SK-N-MC (cell line): ENCODE data around the gene F11R.

Source experiments
- DNase-seq: peaks from one replicate; pipeline ENCODE4 v3.0.0-alpha.2; 2011; ENCODE audit warnings: low read depth, low spot score
- H3K27ac ChIP-seq: fragments of 200-600 bp; sonication (generic); 2 replicates; pipeline ENCODE4 v1.5.1; 2016; ENCODE audit warnings: mixed run types
- H3K36me3 ChIP-seq: fragments of 200-600 bp; sonication (generic); 2 replicates; pipeline ENCODE4 v1.6.1; 2017; ENCODE audit warnings: antibody characterized with exemption, low read length, mixed read lengths; ENCODE audit not compliant: insufficient read depth
- H3K4me3 ChIP-seq: fragments of 200-600 bp; sonication (generic); 2 replicates; pipeline ENCODE4 v1.5.1; 2016
- H3K9ac ChIP-seq: fragments of 200-600 bp; sonication (generic); 2 replicates; pipeline ENCODE4 v1.8.0; 2017; ENCODE audit warnings: mixed run types, mixed read lengths; ENCODE audit not compliant: insufficient read length
- H3K9me3 ChIP-seq: fragments of 200-600 bp; sonication (generic); 2 replicates; pipeline ENCODE4 v1.6.1; 2017; ENCODE audit warnings: low read depth, mild to moderate bottlenecking, antibody characterized with exemption, low read length, moderate library complexity, mixed read lengths
- EZH2 ChIP-seq: fragments of 200-600 bp; sonication (generic); IDR thresholded peaks from one replicate; pipeline ENCODE4 v1.6.1; 2017; ENCODE audit warnings: antibody characterized with exemption
- FOXP2 ChIP-seq: optimal IDR thresholded peaks from 2 replicates; pipeline ENCODE3; 2011; ENCODE audit warnings: mild to moderate bottlenecking, moderate library complexity; ENCODE audit not compliant: insufficient read depth; ENCODE audit errors: extremely low read length, control extremely low read depth
- POLR2AphosphoS5 ChIP-seq: IDR thresholded peaks from 2 replicates; pipeline ENCODE4 v1.6.1; 2012; ENCODE audit warnings: mild to moderate bottlenecking, low read depth, low read length, borderline replicate concordance

Gene F11R

DNA sequence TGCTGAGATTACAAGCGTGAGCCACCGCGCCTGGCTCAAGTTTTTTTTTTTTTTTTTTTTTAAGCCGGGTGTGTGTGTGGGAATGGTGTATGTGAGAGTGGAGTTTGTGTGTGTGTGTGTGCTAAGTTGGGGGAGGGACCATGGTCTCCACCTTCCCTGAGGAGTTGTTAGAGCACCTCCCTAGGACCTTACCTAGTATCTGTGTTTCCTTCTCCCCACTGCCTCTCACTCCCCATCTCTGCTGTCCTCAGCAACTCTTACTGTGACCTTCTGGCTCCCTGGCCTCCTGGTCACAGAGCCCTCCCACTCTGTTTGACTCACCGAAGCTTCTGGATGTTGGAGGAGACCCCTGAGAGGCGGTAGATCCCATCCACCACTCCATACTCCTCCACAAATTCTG, 38.3 kb upstream of the F11R start:
- Histone ChIP-seq H3K36me3 (no peaks in the 10 kb centered on the region), H3K9ac (no peak overlapping the region), H3K4me3 (no peak overlapping the region), H3K9me3 (no peaks in the 10 kb centered on the region), H3K27ac (no peak overlapping the region)
- no peak for DNase-seq
- TF ChIP-seq POLR2AphosphoS5 (no peak), EZH2 (no peak), FOXP2 (no peak)

GRCh38 chr1:161054805-161055204, 33.9 kb upstream of the F11R start:
- Histone ChIP-seq H3K9me3 (no peaks in the 10 kb centered on the region), H3K27ac (no peak overlapping the region), H3K9ac (no peak overlapping the region), H3K4me3 (no peak overlapping the region), H3K36me3 (no peaks in the 10 kb centered on the region)
- no peak for DNase-seq
- TF ChIP-seq POLR2AphosphoS5 (no peak), FOXP2 (no peak), EZH2 (no peak)

DNA sequence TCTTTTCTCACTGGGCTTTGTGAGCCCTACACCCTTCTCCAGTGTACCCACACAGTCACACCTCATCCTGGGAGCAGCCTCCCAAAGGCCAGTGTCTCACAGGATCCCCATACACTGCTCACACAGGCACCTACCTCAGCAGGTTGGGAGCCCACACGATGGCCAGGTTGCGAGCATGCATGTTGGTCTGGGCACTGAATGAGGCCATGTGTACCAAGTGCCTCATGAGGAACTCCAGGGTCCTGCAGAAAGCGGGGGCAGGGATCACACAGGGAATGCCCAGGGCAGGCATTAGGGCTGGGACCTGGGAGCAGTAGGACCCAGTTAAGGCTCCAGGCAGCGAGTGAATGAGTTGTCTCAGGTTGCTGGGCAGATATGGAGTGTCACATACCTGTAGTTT, 33.3 kb upstream of the F11R start:
- H3K9ac ChIP-seq: no peak overlapping the region
- no peak for DNase-seq
- no peaks in the 10 kb centered on the region for H3K9me3 ChIP-seq
- H3K4me3 ChIP-seq: no peak overlapping the region
- TF ChIP-seq POLR2AphosphoS5 (no peak), FOXP2 (no peak), EZH2 (no peak)
- no peaks in the 10 kb centered on the region for H3K36me3 ChIP-seq
- H3K27ac ChIP-seq: no peak overlapping the region

- H3K27ac ChIP-seq: no peak overlapping the region
- H3K4me3 ChIP-seq: no peak overlapping the region
- H3K9me3 ChIP-seq: no peaks in the 10 kb centered on the region
- H3K9ac ChIP-seq: no peak overlapping the region
- H3K36me3 ChIP-seq: no peaks in the 10 kb centered on the region
- no peak for DNase-seq
- TF ChIP-seq EZH2 (no peak), POLR2AphosphoS5 (no peak), FOXP2 (no peak)
Observed at GRCh38 chr1:161052899-161053298, 31.9 kb upstream of the F11R start.

DNA sequence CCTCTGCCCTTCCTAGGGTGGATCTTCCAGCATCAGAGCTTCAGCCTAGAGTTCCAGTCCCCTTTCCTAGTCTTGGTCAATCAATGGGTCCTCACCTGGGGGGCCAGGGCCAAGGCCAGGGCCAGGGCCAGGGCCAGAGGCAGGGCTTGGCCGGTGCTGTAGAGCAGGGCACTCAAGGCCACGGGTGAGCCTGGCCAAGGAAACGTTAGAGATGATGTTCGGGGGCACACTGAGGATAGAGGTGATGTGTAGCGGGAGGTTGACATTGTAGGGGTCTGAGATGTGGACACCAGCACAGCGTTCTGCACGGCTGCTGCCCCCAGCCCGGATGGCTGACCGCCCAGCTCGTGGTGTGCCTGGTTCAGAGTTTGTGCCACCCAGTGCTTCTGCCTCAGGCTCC, 30.3 kb upstream of the F11R start:
- TF ChIP-seq FOXP2 (no peak), EZH2 (no peak), POLR2AphosphoS5 (no peak)
- Histone ChIP-seq H3K27ac (no peak overlapping the region), H3K9me3 (no peaks in the 10 kb centered on the region), H3K4me3 (no peak overlapping the region), H3K36me3 (no peaks in the 10 kb centered on the region), H3K9ac (no peak overlapping the region)
- no peak for DNase-seq

DNA sequence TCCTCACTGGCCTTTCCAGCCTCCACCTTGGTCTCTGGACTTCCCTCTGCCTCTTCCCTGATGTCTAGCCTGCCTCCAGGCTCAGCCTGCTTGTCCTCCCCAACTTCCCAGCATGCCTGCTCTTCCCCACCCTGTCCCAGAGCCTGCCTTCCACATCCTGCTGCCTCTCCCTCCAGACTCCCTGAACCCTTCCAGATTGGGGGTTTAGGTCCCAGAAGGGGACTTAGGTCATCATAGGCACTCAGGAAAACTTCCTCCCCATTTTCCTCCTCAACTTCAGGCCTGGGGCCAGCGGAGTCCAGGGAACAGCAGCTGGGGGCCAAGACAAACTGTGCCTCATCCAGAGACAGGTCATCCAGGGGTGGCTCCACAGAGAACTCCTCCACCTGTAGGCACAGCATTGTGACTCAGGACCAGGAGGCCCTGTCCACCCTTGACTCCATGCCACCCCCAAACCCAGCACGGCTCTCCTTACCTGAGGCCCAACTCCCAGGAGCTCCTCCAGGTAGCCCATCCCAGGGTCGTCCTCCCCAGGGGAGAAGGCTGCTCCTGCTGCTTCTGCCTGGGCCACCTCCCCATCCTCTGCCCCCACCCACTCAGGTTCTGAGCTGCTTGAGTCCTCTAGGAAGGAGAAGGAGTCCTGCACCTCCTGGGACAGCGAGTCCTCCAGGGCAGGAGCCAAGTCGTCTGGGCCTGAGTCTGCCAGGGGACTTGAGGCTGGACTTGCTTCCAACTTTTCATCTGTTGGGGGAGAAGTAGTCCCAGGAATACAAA, 28.2 kb upstream of the F11R start:
- Histone ChIP-seq H3K9me3 (no peaks in the 10 kb centered on the region), H3K27ac (no peak overlapping the region), H3K4me3 (no peak overlapping the region), H3K36me3 (no peaks in the 10 kb centered on the region), H3K9ac (no peak overlapping the region)
- TF ChIP-seq EZH2: no peak
- TF ChIP-seq POLR2AphosphoS5: no peak
- TF ChIP-seq FOXP2: no peak
- no peak for DNase-seq

DNA sequence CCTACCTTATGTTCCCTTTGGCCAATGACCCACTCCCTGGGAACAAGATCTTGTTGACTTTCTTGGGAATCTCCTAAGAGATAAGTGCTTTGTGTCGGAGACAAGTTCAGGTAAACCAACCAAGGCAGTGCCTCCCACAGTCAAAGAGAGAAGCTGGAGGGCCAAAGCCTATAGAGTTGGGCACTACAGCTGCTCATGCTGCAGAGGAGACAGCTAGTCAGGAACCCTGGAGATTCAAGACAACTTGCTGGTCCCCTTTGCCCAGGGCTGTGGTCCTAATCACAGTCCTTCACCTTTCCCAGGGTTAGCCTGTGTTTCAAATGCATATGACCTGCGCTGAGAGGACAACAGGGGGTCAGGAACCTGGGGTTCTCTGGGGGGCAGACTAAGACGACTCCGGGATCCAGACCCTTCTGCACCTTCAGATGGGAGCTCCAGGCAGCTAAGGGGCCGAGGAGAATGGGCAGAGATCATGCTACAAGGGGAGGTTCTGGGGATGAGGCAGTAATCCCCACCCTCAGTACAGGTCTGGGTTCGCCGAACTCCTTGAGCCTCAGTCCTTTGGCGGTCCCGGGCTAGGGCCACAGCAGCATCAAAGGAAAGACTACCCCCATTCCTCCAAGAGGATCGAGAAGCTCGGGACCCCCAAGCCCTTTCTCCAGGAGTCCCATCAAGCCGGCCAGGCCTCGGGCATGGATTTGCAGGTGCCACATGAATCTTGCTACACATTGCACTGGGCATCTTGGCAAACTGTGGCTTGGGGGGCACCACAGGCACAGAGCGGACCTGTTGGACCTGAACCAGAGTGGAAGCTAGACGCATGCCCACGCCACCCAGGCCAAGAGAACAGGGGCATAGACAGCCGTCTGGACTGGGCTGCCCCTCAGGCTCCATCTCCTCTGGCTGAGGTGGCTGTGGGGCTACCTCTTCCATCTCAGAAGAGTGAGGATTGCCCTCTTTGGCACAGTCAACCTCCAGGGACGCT, 26.8 kb upstream of the F11R start:
- Histone ChIP-seq H3K4me3 (no peak overlapping the region), H3K9ac (no peak overlapping the region), H3K9me3 (no peaks in the 10 kb centered on the region), H3K36me3 (peaks cover 5% of the 10 kb centered on the region; the same call in 1 of the 2 replicates), H3K27ac (no peak overlapping the region)
- no peak for DNase-seq
- no peak for TF ChIP-seq POLR2AphosphoS5
- no peak for TF ChIP-seq EZH2
- no peak for TF ChIP-seq FOXP2

GRCh38 chr1:161046605-161047228, 25.8 kb upstream of the F11R start:
- Histone ChIP-seq H3K27ac (peak overlapping the region; percentile 95), H3K9me3 (no peaks in the 10 kb centered on the region), H3K36me3 (peaks cover 15% of the 10 kb centered on the region; the same call in 1 of the 2 replicates), H3K4me3 (peak overlapping the region; percentile 80), H3K9ac (no peak overlapping the region)
- TF ChIP-seq FOXP2 (no peak), EZH2 (no peak), POLR2AphosphoS5 (no peak)
- no peak for DNase-seq
